GM12878 (cell line): ENCODE results near the gene CABLES1. TPM values are rescaled to one million over a fixed set of nuclear protein-coding genes. Genes with fewer than 3 reads are reported as not detected.

ENCODE experiments used
- ATAC-seq: fragments of 200-7000 bp; cut with Tn5 transposase; 3 replicates; pipeline ENCODE4 v1.9.1; 2020; ENCODE audit warnings: mild to moderate bottlenecking, moderate library complexity
- BruUV-seq: library from RNA; stranded (reverse); fragments of 400-500 nt; replicated peaks from 2 replicates; lab custom pipeline; 2021; lab: Mats Ljungman, UMichigan
- CTCF ChIA-PET: fragments of 300-600 bp; sonication (Branson Sonifier 250); formaldehyde crosslinking; extraction: SDS; loops from one replicate; lab custom pipeline; 2021; ENCODE audit warnings: inconsistent platforms; lab: Yijun Ruan, JAX
- POLR2A ChIA-PET: fragments of 350-600 bp; formaldehyde crosslinking; extraction: SDS; loops from one replicate; lab custom pipeline; 2021; ENCODE audit warnings: inconsistent platforms; lab: Charles Lee
- RAD21 ChIA-PET: fragments of 300-600 bp; sonication (Branson Sonifier 250); formaldehyde crosslinking; loops from one replicate; lab custom pipeline; 2023; ENCODE audit warnings: antibody characterized with exemption; ENCODE audit not compliant: unreplicated experiment; lab: Charles Lee
- SMC1A ChIA-PET: fragments of 300-600 bp; sonication (Branson Sonifier 250); formaldehyde crosslinking; loops from one replicate; lab custom pipeline; 2023; ENCODE audit not compliant: unreplicated experiment, uncharacterized antibody; lab: Charles Lee
- DNase-seq: peaks from one replicate; pipeline ENCODE4 v3.0.0-alpha.2; 2011; ENCODE audit warnings: low read depth, low spot score
- FAIRE-seq: peaks from 3 replicates; lab custom pipeline; 2011; peaks lifted over from hg19 to GRCh38; lab: Jason Lieb, UNC
- H2AFZ ChIP-seq: 2 replicates; pipeline ENCODE4 v1.6.0; 2011; ENCODE audit warnings: low read depth, low read length, control low read depth; ENCODE audit not compliant: control insufficient read depth
- H3K27ac ChIP-seq: 2 replicates; pipeline ENCODE4 v1.5.1; 2011; ENCODE audit warnings: control low read depth; ENCODE audit not compliant: control insufficient read depth, insufficient read depth
- H3K27me3 ChIP-seq, 2 experiments: replicated peaks in 1 of 2; 2 replicates each; pipeline versions ENCODE4 v1.6.0 to v1.6.1; 2011; ENCODE audit warnings: low read length in 1 of 2; ENCODE audit not compliant: control insufficient read depth in 2 of 2, insufficient read depth in 2 of 2
- H3K36me3 ChIP-seq, 2 experiments: 2 replicates each; pipeline ENCODE4 v1.5.1; 2011; ENCODE audit warnings: low read length in 1 of 2; ENCODE audit not compliant: control insufficient read depth in 2 of 2, insufficient read depth in 2 of 2
- H3K4me1 ChIP-seq: 2 replicates; pipeline ENCODE4 v1.6.1; 2011; ENCODE audit warnings: mild to moderate bottlenecking, low read length, moderate library complexity, mixed read lengths; ENCODE audit not compliant: control insufficient read depth, insufficient read depth
- H3K4me2 ChIP-seq: 2 replicates; pipeline ENCODE4 v1.6.0; 2011; ENCODE audit warnings: control low read depth; ENCODE audit not compliant: control insufficient read depth, insufficient read depth
- H3K4me3 ChIP-seq: fragments of 200-600 bp; sonication (generic); 2 replicates; pipeline ENCODE4 v1.5.1; 2016
- H3K79me2 ChIP-seq: 2 replicates; pipeline ENCODE4 v1.6.0; 2011; ENCODE audit warnings: low read length; ENCODE audit not compliant: control insufficient read depth, insufficient read depth
- H3K9ac ChIP-seq: 2 replicates; pipeline ENCODE4 v1.8.0; 2011; ENCODE audit warnings: low read length, control low read depth, mixed read lengths; ENCODE audit not compliant: control insufficient read depth, insufficient read depth
- H3K9me3 ChIP-seq: replicated peaks from 3 replicates; pipeline ENCODE4 v1.5.1; 2011; ENCODE audit warnings: mild to moderate bottlenecking, low read length; ENCODE audit not compliant: control insufficient read depth, insufficient read depth
- H4K20me1 ChIP-seq: 2 replicates; pipeline ENCODE4 v1.6.0; 2011; ENCODE audit not compliant: control insufficient read depth, insufficient read depth
- ATF3 ChIP-seq: IDR thresholded peaks from 2 replicates; pipeline ENCODE4 v1.6.1; 2011; ENCODE audit warnings: low read depth, mild to moderate bottlenecking, low read length, moderate library complexity, borderline replicate concordance; ENCODE audit errors: extremely low read depth
- E2F4 ChIP-seq: IDR thresholded peaks from 2 replicates; pipeline ENCODE4 v1.6.1; 2012; ENCODE audit warnings: low read depth, low read length, improper control_type of control experiment
- FOXK2 ChIP-seq: fragments of 450-650 bp; IDR thresholded peaks from 2 replicates; pipeline ENCODE4 v1.6.1; 2017; ENCODE audit warnings: mild to moderate bottlenecking, moderate library complexity
- HDAC6 ChIP-seq: fragments of 200-600 bp; sonication (generic); IDR thresholded peaks from one replicate; pipeline ENCODE4 v1.8.0; 2017; ENCODE audit warnings: antibody characterized with exemption; ENCODE audit not compliant: unreplicated experiment
- KAT2A ChIP-seq: conservative IDR thresholded peaks from 2 replicates; pipeline ENCODE4 v1.6.1; 2011; ENCODE audit warnings: low read depth, low read length; ENCODE audit not compliant: control insufficient read depth
- PKNOX1 ChIP-seq: fragments of 450-650 bp; IDR thresholded peaks from 2 replicates; pipeline ENCODE4 v1.6.1; 2016; ENCODE audit warnings: mild to moderate bottlenecking
- SUPT20H ChIP-seq: IDR thresholded peaks from 2 replicates; pipeline ENCODE4 v1.6.1; 2011; ENCODE audit warnings: low read depth, mild to moderate bottlenecking, low read length, moderate library complexity, borderline replicate concordance; ENCODE audit not compliant: control insufficient read depth
- USF1 ChIP-seq: IDR thresholded peaks from 2 replicates; pipeline ENCODE4 v1.6.1; 2011; ENCODE audit warnings: borderline replicate concordance, low read depth, mild to moderate bottlenecking, moderate library complexity, mixed read lengths, low read length; ENCODE audit not compliant: insufficient read depth; ENCODE audit errors: extremely low read length
- YBX1 ChIP-seq: fragments of 450-650 bp; IDR thresholded peaks from 2 replicates; pipeline ENCODE4 v1.6.1; 2016; ENCODE audit warnings: antibody characterized with exemption
- ZBTB11 ChIP-seq: fragments of 450-650 bp; formaldehyde crosslinking; IDR thresholded peaks from 2 replicates; pipeline ENCODE4 v1.5.0; 2022; ENCODE audit warnings: mild to moderate bottlenecking, missing genetic modification characterization
- ZNF592 ChIP-seq: fragments of 450-650 bp; IDR thresholded peaks from 2 replicates; pipeline ENCODE4 v1.6.1; 2017; ENCODE audit warnings: mild to moderate bottlenecking, moderate library complexity
- ZNF622 ChIP-seq: fragments of 450-650 bp; IDR thresholded peaks from 2 replicates; pipeline ENCODE4 v1.6.1; 2017; ENCODE audit warnings: mild to moderate bottlenecking, inconsistent platforms
- WGBS: methylation state at CpG from one replicate; pipeline ENCODE4 v1.1.6; 2016; ENCODE audit warnings: low lambda C conversion rate; ENCODE audit not compliant: insufficient replicate concordance, insufficient coverage; ENCODE audit errors: missing lambda C conversion rate; 5-methylcytosine and 5-hydroxymethylcytosine counted together
- in situ Hi-C: fragments of 300-500 bp; cut with MboI; formaldehyde crosslinking; loops from 9 replicates; pipeline ENCODE4 v1.14.3; 2018; ENCODE audit warnings: mixed read lengths
- intact Hi-C: fragments of 100-400 bp; cut with micrococcal nuclease; formaldehyde crosslinking; loops from one replicate; pipeline ENCODE4 v1.14.2; 2022; ENCODE audit not compliant: unreplicated experiment
- polyA plus RNA-seq, 11 experiments: library from polyadenylated mRNA; depleted of rRNA in 4 of 11; unstranded in 6 of 11; stranded (reverse) in 5 of 11; fragments of >200 nt; fragmentation: Nextera tagmentation in 4 of 11; fragmentation: Illumina TruSeq in 1 of 11; extraction: Ambion mirVana in 4 of 11; extraction: Trizol in 1 of 11; gene quantifications; 1 replicate in 1 of 11; 2 replicates in 10 of 11; pipeline versions ENCODE4 v1.2.1 to v1.2.3, GENCODE V29; 2011 to 2016; ENCODE audit warnings: inconsistent platforms in 2 of 11, missing spikeins in 2 of 11, low read depth in 1 of 11
- total RNA-seq, 4 experiments: library from RNA; depleted of rRNA in 3 of 4; stranded (reverse); fragments of >200 nt in 3 of 4; fragmentation: Illumina TruSeq in 1 of 4; extraction: Trizol in 1 of 4; gene quantifications; 2 replicates each; pipeline versions ENCODE4 v1.2.1 to v1.2.3, GENCODE V29; 2013 to 2021

The CABLES1 gene
- total and polyA plus RNA-seq, 10 of the 15 experiments (the other 5 are each of a cell fraction or from before 2014, with no cell fraction given) = 2.9 to 27.2 (median 8.2) TPM

- in situ Hi-C loops = no loop called here
- no peak for TF ChIP-seq SUPT20H
- TF ChIP-seq USF1 = no peak
- TF ChIP-seq HDAC6 = no peak
- no peak for TF ChIP-seq KAT2A
- no peak for TF ChIP-seq ZNF622
- TF ChIP-seq PKNOX1 = no peak
- TF ChIP-seq ZNF592 = no peak
- no peak for TF ChIP-seq ATF3
- no peak for TF ChIP-seq E2F4
- no peak for TF ChIP-seq FOXK2
- no peak for TF ChIP-seq ZBTB11 (CRISPR knock-in tag)
- no peak for TF ChIP-seq YBX1
Measured at GRCh38 chr18:23121133-23121532, 14.2 kb upstream of the CABLES1 start.

More at GRCh38 chr18:23121133-23121532, 14.2 kb upstream of the CABLES1 start:
- no peaks in the 10 kb centered on the region for H3K4me1 ChIP-seq
- H3K79me2 ChIP-seq = no peaks in the 10 kb centered on the region
- POLR2A ChIA-PET = interaction anchor here (0.6 to 1.0 kb wide), 2 partner anchors 10 to 386 kb away, joined by 4 to 8 read pairs; no protein-coding TSS in a partner anchor
- no peak overlapping the region for H3K9ac ChIP-seq
- no peak overlapping the region for H3K4me2 ChIP-seq
- CTCF ChIA-PET = interaction anchor here (0.6 to 2.5 kb wide), 2 partner anchors 11 to 21 kb away, joined by 3 to 6 read pairs; no protein-coding TSS in a partner anchor
- no peak overlapping the region for H2AFZ ChIP-seq
- FAIRE-seq = no peak
- no peak overlapping the region for H3K4me3 ChIP-seq
- H3K36me3 ChIP-seq = no peaks in the 10 kb centered on the region
- H4K20me1 ChIP-seq = no peaks in the 10 kb centered on the region
- BruUV-seq = no TSS peak
- ATAC-seq = no peak
- 86% methylated on average over 6 of the region's 8 CpGs for WGBS
- RAD21 ChIA-PET = no interaction called here
- DNase-seq = no peak
- SMC1A ChIA-PET = interaction anchor here (1.4 kb wide), 1 partner anchor 9 kb away, joined by 3 read pairs; no protein-coding TSS in a partner anchor
- no peaks in the 10 kb centered on the region for H3K27me3 ChIP-seq
- intact Hi-C loops = no loop called here
- no peak overlapping the region for H3K27ac ChIP-seq
- H3K9me3 ChIP-seq = no peaks in the 10 kb centered on the region
